H9 (cell line): ENCODE measurements around the gene CSNK1E. TPM values are rescaled to one million over a fixed set of nuclear protein-coding genes. Genes with fewer than 3 reads are reported as not detected.
A peak's percentile ranks its signal among the peaks of the same experiment; 100 is the strongest.

Experiments used
- DNase-seq: peaks from one replicate; pipeline ENCODE4 v3.0.0-alpha.2; 2017
- H2AFZ ChIP-seq: one replicate; pipeline ENCODE4 v1.6.1; 2013; ENCODE audit warnings: mild to moderate bottlenecking, low read length, control low read depth, moderate library complexity
- H2AK5ac ChIP-seq: 2 replicates; pipeline ENCODE4 v1.6.1; 2013; ENCODE audit warnings: low read length, control low read depth, mixed read lengths; ENCODE audit not compliant: insufficient read length
- H2BK120ac ChIP-seq: one replicate; pipeline ENCODE4 v1.6.1; 2013; ENCODE audit warnings: low read depth, mild to moderate bottlenecking, low read length, control low read depth, inconsistent platforms; ENCODE audit not compliant: poor library complexity, severe bottlenecking
- H2BK12ac ChIP-seq: 2 replicates; pipeline ENCODE4 v1.6.1; 2013; ENCODE audit warnings: low read length, control low read depth, mixed read lengths, low read depth; ENCODE audit not compliant: insufficient read length
- H2BK15ac ChIP-seq: 2 replicates; pipeline ENCODE4 v1.6.1; 2013; ENCODE audit warnings: low read depth, low read length, control low read depth
- H2BK20ac ChIP-seq: one replicate; pipeline ENCODE4 v1.6.1; 2013; ENCODE audit warnings: low read depth, mild to moderate bottlenecking, low read length, control low read depth, inconsistent platforms; ENCODE audit not compliant: poor library complexity, severe bottlenecking
- H2BK5ac ChIP-seq: 2 replicates; pipeline ENCODE4 v1.6.1; 2013; ENCODE audit warnings: low read length, control low read depth, mixed read lengths; ENCODE audit not compliant: insufficient read length
- H3K14ac ChIP-seq: 2 replicates; pipeline ENCODE4 v1.6.1; 2013; ENCODE audit warnings: low read length, control low read depth; ENCODE audit not compliant: insufficient read depth
- H3K18ac ChIP-seq: 2 replicates; pipeline ENCODE4 v1.6.1; 2013; ENCODE audit warnings: low read depth, mild to moderate bottlenecking, mixed read lengths, low read length, control low read depth; ENCODE audit not compliant: insufficient read length
- H3K23ac ChIP-seq: 2 replicates; pipeline ENCODE4 v1.6.1; 2013; ENCODE audit warnings: low read length, control low read depth, mixed read lengths, low read depth; ENCODE audit not compliant: insufficient read length
- H3K23me2 ChIP-seq: 2 replicates; pipeline ENCODE4 v1.6.1; 2013; ENCODE audit warnings: low read depth, mild to moderate bottlenecking, mixed read lengths, low read length, control low read depth; ENCODE audit not compliant: insufficient read length, poor library complexity, severe bottlenecking
- H3K27ac ChIP-seq: 2 replicates; pipeline ENCODE4 v1.5.1; 2013; ENCODE audit warnings: low read length, control low read depth, mixed read lengths, low read depth; ENCODE audit not compliant: insufficient read length
- H3K27me3 ChIP-seq: 2 replicates; pipeline ENCODE4 v1.6.1; 2013; ENCODE audit warnings: low read length, control low read depth, inconsistent platforms; ENCODE audit not compliant: insufficient read depth
- H3K4ac ChIP-seq: 2 replicates; pipeline ENCODE4 v1.6.1; 2013; ENCODE audit warnings: low read depth, mild to moderate bottlenecking, control low read depth, inconsistent platforms, low read length, moderate library complexity
- H3K4me1 ChIP-seq: 2 replicates; pipeline ENCODE4 v1.6.1; 2013; ENCODE audit warnings: low read length, control low read depth, inconsistent platforms; ENCODE audit not compliant: insufficient read depth
- H3K4me2 ChIP-seq: 2 replicates; pipeline ENCODE4 v1.6.1; 2013; ENCODE audit warnings: low read length, control low read depth, mixed read lengths; ENCODE audit not compliant: insufficient read length, insufficient read depth
- H3K56ac ChIP-seq: 2 replicates; pipeline ENCODE4 v1.6.1; 2013; ENCODE audit warnings: low read depth, mild to moderate bottlenecking, mixed read lengths, low read length, control low read depth; ENCODE audit not compliant: insufficient read length
- H3K79me1 ChIP-seq: 2 replicates; pipeline ENCODE4 v1.6.1; 2013; ENCODE audit warnings: low read depth, mild to moderate bottlenecking, moderate library complexity, low read length, control low read depth, inconsistent platforms; ENCODE audit not compliant: insufficient read depth, poor library complexity, severe bottlenecking
- H3K79me2 ChIP-seq: 2 replicates; pipeline ENCODE4 v1.6.1; 2013; ENCODE audit warnings: low read length, control low read depth, inconsistent platforms; ENCODE audit not compliant: insufficient read depth
- H3K9ac ChIP-seq: 2 replicates; pipeline ENCODE4 v1.6.1; 2013; ENCODE audit warnings: low read length, control low read depth, mixed read lengths; ENCODE audit not compliant: insufficient read length; ENCODE audit errors: extremely low read depth
- H3K9me3 ChIP-seq: one replicate; pipeline ENCODE4 v1.6.1; 2013; ENCODE audit warnings: low read depth, low read length, inconsistent platforms; ENCODE audit not compliant: control insufficient read depth
- H3T11ph ChIP-seq: one replicate; pipeline ENCODE4 v1.6.1; 2013; ENCODE audit warnings: mild to moderate bottlenecking, low read length, control low read depth, inconsistent platforms
- H4K20me1 ChIP-seq: one replicate; pipeline ENCODE4 v1.6.1; 2013; ENCODE audit not compliant: control insufficient read depth, insufficient read length, insufficient read depth
- H4K5ac ChIP-seq: 2 replicates; pipeline ENCODE4 v1.6.1; 2013; ENCODE audit warnings: low read depth, mild to moderate bottlenecking, mixed read lengths, low read length, control low read depth; ENCODE audit not compliant: insufficient read length
- H4K8ac ChIP-seq: replicated peaks from 2 replicates; pipeline ENCODE4 v1.6.1; 2013; ENCODE audit warnings: low read length, control low read depth, mixed read lengths, low read depth; ENCODE audit not compliant: insufficient read length
- H4K91ac ChIP-seq: 2 replicates; pipeline ENCODE4 v1.6.1; 2013; ENCODE audit warnings: low read depth, mild to moderate bottlenecking, moderate library complexity, mixed read lengths, low read length, control low read depth; ENCODE audit not compliant: insufficient read length
- H3K27ac Mint-ChIP-seq, 3 experiments: 2 replicates in 2 of 3; 3 replicates in 1 of 3; pipeline ENCODE4 v1.8.0; 2020 to 2021; ENCODE audit warnings: mixed read lengths in 3 of 3, mild to moderate bottlenecking in 1 of 3, moderate library complexity in 1 of 3
- H3K27me3 Mint-ChIP-seq: 2 replicates; pipeline ENCODE4 v1.8.0; 2021; ENCODE audit warnings: low read depth, mild to moderate bottlenecking, moderate library complexity, mixed read lengths
- H3K36me3 Mint-ChIP-seq, 3 experiments: 2 replicates in 2 of 3; 3 replicates in 1 of 3; pipeline ENCODE4 v1.8.0; 2020 to 2021; ENCODE audit warnings: low read depth in 3 of 3, mixed read lengths in 3 of 3; ENCODE audit not compliant: insufficient read depth in 1 of 3
- H3K4me1 Mint-ChIP-seq, 2 experiments: 2 replicates each; pipeline ENCODE4 v1.8.0; 2020; ENCODE audit warnings: mixed read lengths in 2 of 2
- H3K4me3 Mint-ChIP-seq, 2 experiments: 2 replicates in 1 of 2; 3 replicates in 1 of 2; pipeline ENCODE4 v1.8.0; 2020 to 2021; ENCODE audit warnings: mild to moderate bottlenecking in 2 of 2, mixed read lengths in 2 of 2, moderate library complexity in 1 of 2
- H3K9me3 Mint-ChIP-seq, 2 experiments: 2 replicates in 1 of 2; 3 replicates in 1 of 2; pipeline ENCODE4 v1.8.0; 2020; ENCODE audit warnings: mild to moderate bottlenecking in 2 of 2, mixed read lengths in 2 of 2, moderate library complexity in 1 of 2
- CTCF ChIP-seq: fragments of 200-600 bp; sonication (generic); conservative IDR thresholded peaks from 3 replicates; pipeline ENCODE4 v1.8.0; 2021; ENCODE audit warnings: antibody characterized with exemption, mild to moderate bottlenecking
- WGBS: extraction: QIAGEN DNeasy Blood & Tissue Kit; methylation state at CpG from one replicate; pipeline ENCODE4 v1.1.7; 2013; ENCODE audit warnings: missing lambda C conversion rate, low lambda C conversion rate, mixed read lengths; ENCODE audit not compliant: insufficient read length; ENCODE audit errors: extremely low coverage; 5-methylcytosine and 5-hydroxymethylcytosine counted together
- total RNA-seq: library from RNA; stranded (reverse); gene quantifications from 2 replicates; pipeline ENCODE4 v1.2.1, GENCODE V29; 2021

Gene CSNK1E
- total RNA-seq, 1 experiment from 2014 or later, result 236 TPM

- no peak overlapping the region for H2BK5ac ChIP-seq
- H3K27me3 ChIP-seq, result no peaks in the 10 kb centered on the region
- H3K79me1 ChIP-seq, result peaks cover 6% of the 10 kb centered on the region
- H3K9ac ChIP-seq, result no peak overlapping the region
- no peak overlapping the region for H2BK15ac ChIP-seq
- no peak for DNase-seq
- H3K23ac ChIP-seq, result no peak overlapping the region
- H3K14ac ChIP-seq, result no peak overlapping the region; the same call in 1 of the 2 replicates
- no peaks in the 10 kb centered on the region for H3K23me2 ChIP-seq
- no peaks in the 10 kb centered on the region for H3K9me3 ChIP-seq
- Mint-ChIP-seq H3K27ac (peak overlapping the region; percentile 66 to 94 (median 87); a peak in 5 of 7 replicates), H3K4me3 (no peak overlapping the region), H3K36me3 (peaks cover 47 to 81% (median 79%) of the 10 kb centered on the region in 3 experiments), H3K9me3 (no peaks in the 10 kb centered on the region; a peak in 1 of 5 replicates), H3K4me1 (peaks cover 32 to 55% of the 10 kb centered on the region in 2 experiments), H3K27me3 (no peaks in the 10 kb centered on the region)
- H4K20me1 ChIP-seq, result peaks cover 7% of the 10 kb centered on the region
- no peak overlapping the region for H3K4ac ChIP-seq
- H2AFZ ChIP-seq, result no peak overlapping the region
- no peak for TF ChIP-seq CTCF
- H2AK5ac ChIP-seq, result no peak overlapping the region
- H4K8ac ChIP-seq, result no peak overlapping the region
- no peak overlapping the region for H2BK120ac ChIP-seq
- H2BK20ac ChIP-seq, result no peak overlapping the region
- no peak overlapping the region for H2BK12ac ChIP-seq
- peaks cover 43% of the 10 kb centered on the region; the same call in 1 of the 2 replicates for H3K79me2 ChIP-seq
- no peak overlapping the region for H3K56ac ChIP-seq
- no peak overlapping the region for H3K18ac ChIP-seq
- H3K27ac ChIP-seq, result no peak overlapping the region
- WGBS, result no CpG with 5 or more reads among the region's 5 CpGs
- H3K4me2 ChIP-seq, result no peak overlapping the region
- no peak overlapping the region for H4K5ac ChIP-seq
- no peak overlapping the region for H4K91ac ChIP-seq
- peaks cover 3% of the 10 kb centered on the region; the same call in 1 of the 2 replicates for H3K4me1 ChIP-seq
- no peak overlapping the region for H3T11ph ChIP-seq
Measured at GRCh38 chr22:38303974-38304373, 13.3 kb downstream of the CSNK1E start.
